SK-N-SH treated with all-trans-retinoic acid at 6 μM for 48 hours (cell line): Measurements from ENCODE around the gene NOX1.

Source experiments
- ARNTL ChIP-seq: fragments of 450-650 bp; formaldehyde crosslinking; IDR thresholded peaks from 2 replicates; pipeline ENCODE4 v1.5.0; 2020; ENCODE audit warnings: low read depth, mild to moderate bottlenecking, moderate library complexity, borderline replicate concordance
- BACH2 ChIP-seq: fragments of 250-450 bp; sonication (Bioruptor Pico); IDR thresholded peaks from 2 replicates; pipeline ENCODE4 v1.9.0; 2021; ENCODE audit warnings: mild to moderate bottlenecking, borderline replicate concordance
- CREB5 ChIP-seq: fragments of 250-450 bp; sonication (Bioruptor Pico); IDR thresholded peaks from 2 replicates; pipeline ENCODE4 v1.5.1; 2020; ENCODE audit warnings: low read depth, mild to moderate bottlenecking, moderate library complexity
- CSRNP3 ChIP-seq: fragments of 250-450 bp; sonication (Bioruptor Pico); IDR thresholded peaks from 2 replicates; pipeline ENCODE4 v1.5.1; 2021; ENCODE audit warnings: mild to moderate bottlenecking, moderate library complexity
- POU6F1 ChIP-seq: fragments of 250-450 bp; sonication (Bioruptor Pico); IDR thresholded peaks from 2 replicates; pipeline ENCODE4 v1.8.0; 2021; ENCODE audit warnings: low read depth, mild to moderate bottlenecking, moderate library complexity, borderline replicate concordance
- RARB ChIP-seq: fragments of 250-450 bp; sonication (Bioruptor Pico); IDR thresholded peaks from 2 replicates; pipeline ENCODE4 v1.8.0; 2021; ENCODE audit warnings: mild to moderate bottlenecking, moderate library complexity
- TCF4 ChIP-seq: fragments of 250-450 bp; sonication (Bioruptor Pico); IDR thresholded peaks from 2 replicates; pipeline ENCODE4 v1.8.0; 2021; ENCODE audit warnings: mild to moderate bottlenecking, moderate library complexity, borderline replicate concordance
- ZFP3 ChIP-seq: fragments of 250-450 bp; sonication (Bioruptor Pico); IDR thresholded peaks from 2 replicates; pipeline ENCODE4 v1.5.0; 2020; ENCODE audit warnings: mild to moderate bottlenecking, moderate library complexity
- ZNF8 ChIP-seq: fragments of 450-650 bp; formaldehyde crosslinking; IDR thresholded peaks from 2 replicates; pipeline ENCODE4 v1.5.0; 2020; ENCODE audit warnings: mild to moderate bottlenecking, moderate library complexity

GRCh38 chrX:100874325-100874724 lies at the start of gene NOX1:
- no peak for TF ChIP-seq CSRNP3 (CRISPR knock-in tag)
- TF ChIP-seq CREB5 = no peak
- TF ChIP-seq BACH2 (CRISPR knock-in tag) = no peak
- no peak for TF ChIP-seq POU6F1 (CRISPR knock-in tag)
- TF ChIP-seq ZNF8 (CRISPR knock-in tag) = no peak
- TF ChIP-seq ZFP3 (CRISPR knock-in tag) = no peak
- no peak for TF ChIP-seq ARNTL
- no peak for TF ChIP-seq TCF4 (CRISPR knock-in tag)
- TF ChIP-seq RARB (CRISPR knock-in tag) = no peak
